ENCODE results near the gene NIFK. TPM values are rescaled to one million over a fixed set of nuclear protein-coding genes. Genes with fewer than 3 reads are reported as not detected.
"Not testable (repeated sequence)": the region's sequence is repeated elsewhere in the genome, so short reads cannot be mapped to it uniquely, and the experiment has no call there.

NIFK gene
- polyA plus RNA-seq, 6 donors from 2014 or later = 42.7 to 82.6 (median 67.2) TPM

- DNase-seq = peak; percentile 97
Measured at GRCh38 chr2:121755237-121756111, 18.8 kb upstream of the NIFK start, which contains the start of gene TSN. TSN (plus strand) TSS chr2:121755651; CDS start chr2:121755780, 129 bp downstream.

DNA sequence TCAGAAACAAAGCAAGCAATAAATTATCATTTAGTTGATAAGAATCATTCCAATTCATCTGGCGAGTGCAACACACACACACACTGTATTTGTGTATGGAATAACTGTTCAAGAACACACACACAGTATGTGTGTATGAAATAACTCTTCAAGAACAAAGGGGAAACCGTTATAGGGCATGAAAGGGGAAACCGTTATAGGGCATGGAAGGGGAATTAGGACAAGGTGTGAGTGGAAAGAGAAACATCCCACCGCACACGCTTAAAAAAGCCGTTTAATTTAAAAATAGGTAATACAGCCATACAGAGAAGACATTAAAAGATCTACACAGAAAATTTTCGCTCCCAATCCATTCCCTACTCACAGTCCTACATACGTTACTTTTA, 18.2 kb upstream of the NIFK start:
- H3K9me3 Mint-ChIP-seq = no peaks in the 10 kb centered on the region
- peak overlapping the region; percentile 58 to 94 (median 87) for H3K27ac Mint-ChIP-seq
- peak overlapping the region; percentile 88 to 98 (median 96) for H3K4me3 Mint-ChIP-seq
- H3K36me3 Mint-ChIP-seq = no peaks in the 10 kb centered on the region
- DNase-seq (no peak), ATAC-seq (ENCODE audit: low read depth in 2 of 2) (no peak)
- H3K27me3 Mint-ChIP-seq = no peaks in the 10 kb centered on the region
- peaks cover 24 to 41% (median 28%) of the 10 kb centered on the region in 3 donors for H3K4me1 Mint-ChIP-seq

More at GRCh38 chr2:121755237-121756111, 18.8 kb upstream of the NIFK start, which contains the start of gene TSN:
- Mint-ChIP-seq H3K36me3 (no peaks in the 10 kb centered on the region), H3K4me1 (peaks cover 24 to 44% (median 28%) of the 10 kb centered on the region in 3 donors), H3K27ac (peak within 1 kb of the TSS; percentile 83 to 96 (median 92)), H3K9me3 (no peaks in the 10 kb centered on the region), H3K4me3 (peak within 1 kb of the TSS; percentile 88 to 98 (median 96)), H3K27me3 (no peaks in the 10 kb centered on the region)
- peak; percentile 99 for ATAC-seq (ENCODE audit: low read depth in 2 of 2)

GRCh38 chr2:121748202-121748601, 11.5 kb upstream of the NIFK start:
- H3K27me3 Mint-ChIP-seq = peaks cover 0 to 15% (median 0%) of the 10 kb centered on the region in 3 donors
- no peaks in the 10 kb centered on the region for H3K9me3 Mint-ChIP-seq
- no peak for DNase-seq
- no peak overlapping the region for H3K4me3 Mint-ChIP-seq
- H3K27ac Mint-ChIP-seq = no peak overlapping the region
- no peak for ATAC-seq (ENCODE audit: low read depth in 2 of 2)
- no peaks in the 10 kb centered on the region for H3K36me3 Mint-ChIP-seq
- peaks cover 0 to 3% (median 0%) of the 10 kb centered on the region in 3 donors for H3K4me1 Mint-ChIP-seq

GRCh38 chr2:121746071-121746578, 9.4 kb upstream of the NIFK start:
- Mint-ChIP-seq H3K36me3 (no peaks in the 10 kb centered on the region), H3K4me1 (no peaks in the 10 kb centered on the region), H3K27ac (peak overlapping the region in 1 of 6 donors; percentile 16), H3K27me3 (peaks cover 0 to 15% (median 0%) of the 10 kb centered on the region in 3 donors), H3K4me3 (no peak overlapping the region), H3K9me3 (no peaks in the 10 kb centered on the region)
- no peak for DNase-seq
- no peak for ATAC-seq (ENCODE audit: low read depth in 2 of 2)

- peak overlapping the region in 1 of 6 donors; percentile 26 for H3K27ac Mint-ChIP-seq
- H3K4me3 Mint-ChIP-seq = peak overlapping the region in 1 of 8 donors; percentile 77
- peaks cover 0 to 14% (median 0%) of the 10 kb centered on the region in 3 donors for H3K27me3 Mint-ChIP-seq
- peaks cover 0 to 2% (median 0%) of the 10 kb centered on the region in 7 donors for H3K9me3 Mint-ChIP-seq
- no peak for DNase-seq
- peaks cover 11 to 17% (median 14%) of the 10 kb centered on the region in 3 donors for H3K4me1 Mint-ChIP-seq
- H3K36me3 Mint-ChIP-seq = no peaks in the 10 kb centered on the region
- no peak for ATAC-seq (ENCODE audit: low read depth in 2 of 2)
Measured at GRCh38 chr2:121741450-121741849, 4.8 kb upstream of the NIFK start.

DNA sequence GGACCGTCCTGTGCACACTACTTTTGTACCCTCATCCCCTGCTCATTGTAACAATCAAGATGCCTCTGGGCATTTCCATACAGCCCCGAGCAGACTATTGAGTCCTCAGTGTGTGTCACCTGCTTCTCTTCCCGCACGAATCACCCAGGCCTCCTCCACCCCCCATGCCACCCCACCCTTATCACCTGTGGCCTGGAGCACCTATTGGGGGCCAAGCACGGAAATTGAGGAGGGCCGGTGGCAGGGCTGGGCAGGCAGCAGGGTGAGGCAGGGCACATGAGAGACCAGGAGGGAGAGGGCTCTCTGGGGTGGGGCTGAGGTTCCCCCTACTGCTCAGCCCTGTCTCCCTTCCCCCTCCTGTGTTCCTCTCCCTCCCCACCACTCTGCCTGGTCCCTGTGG, 4.3 kb upstream of the NIFK start:
- peaks cover 14 to 22% (median 19%) of the 10 kb centered on the region in 3 donors for H3K4me1 Mint-ChIP-seq
- H3K27ac Mint-ChIP-seq = peak overlapping the region in 2 of 6 donors; percentile 26 to 47
- peaks cover 0 to 9% (median 0%) of the 10 kb centered on the region in 3 donors for H3K27me3 Mint-ChIP-seq
- peaks cover 0 to 2% (median 0%) of the 10 kb centered on the region in 7 donors for H3K9me3 Mint-ChIP-seq
- ATAC-seq (ENCODE audit: low read depth in 2 of 2) (no peak), DNase-seq (no peak)
- H3K4me3 Mint-ChIP-seq = peak overlapping the region in 1 of 8 donors; percentile 77
- H3K36me3 Mint-ChIP-seq = no peaks in the 10 kb centered on the region

- DNase-seq (no peak), ATAC-seq (ENCODE audit: low read depth in 2 of 2) (no peak)
- Mint-ChIP-seq H3K27me3 (no peaks in the 10 kb centered on the region), H3K9me3 (peaks cover 0 to 2% (median 0%) of the 10 kb centered on the region in 7 donors), H3K36me3 (peaks cover 6 to 9% of the 10 kb centered on the region in 2 donors), H3K27ac (peak overlapping the region; percentile 97 to 98 (median 98)), H3K4me1 (peaks cover 32 to 51% (median 45%) of the 10 kb centered on the region in 3 donors), H3K4me3 (peak overlapping the region; percentile 97 to 100 (median 98))
Measured at GRCh38 chr2:121736140-121736461, 574 bp downstream of the NIFK start.

- no peaks in the 10 kb centered on the region for H3K27me3 Mint-ChIP-seq
- peaks cover 32 to 51% (median 45%) of the 10 kb centered on the region in 3 donors for H3K4me1 Mint-ChIP-seq
- ATAC-seq (ENCODE audit: low read depth in 2 of 2) = no peak
- H3K27ac Mint-ChIP-seq = peak overlapping the region; percentile 97 to 98 (median 98)
- H3K36me3 Mint-ChIP-seq = peaks cover 6 to 14% of the 10 kb centered on the region in 2 donors
- peak overlapping the region; percentile 97 to 100 (median 98) for H3K4me3 Mint-ChIP-seq
- peaks cover 0 to 2% (median 0%) of the 10 kb centered on the region in 7 donors for H3K9me3 Mint-ChIP-seq
- DNase-seq = no peak
Measured at GRCh38 chr2:121735518-121736074, 1.1 kb downstream of the NIFK start.

DNA sequence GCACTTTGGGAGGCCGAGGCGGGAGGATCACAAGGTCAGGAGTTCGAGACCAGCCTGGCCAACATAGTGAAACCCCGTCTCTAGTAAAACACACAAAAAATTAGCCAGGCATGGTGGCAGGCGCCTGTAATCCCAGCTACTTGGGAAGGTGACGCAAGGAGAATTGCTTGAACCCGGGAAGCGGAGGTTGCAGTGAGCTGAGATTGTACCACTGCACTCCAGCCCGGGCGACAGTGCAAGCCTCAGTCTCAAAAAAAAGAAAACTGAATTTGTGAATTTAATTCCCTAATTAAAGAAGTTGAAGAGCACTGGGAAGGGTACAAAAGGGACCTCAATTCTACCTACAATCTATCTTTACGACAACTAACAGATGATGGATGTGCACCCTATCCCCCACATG, 2.1 kb downstream of the NIFK start:
- DNase-seq; H3K27ac Mint-ChIP-seq; ATAC-seq (ENCODE audit: low read depth in 2 of 2); H3K27me3 Mint-ChIP-seq; H3K9me3 Mint-ChIP-seq: not testable (repeated sequence)
- peaks cover 32 to 51% (median 45%) of the 10 kb centered on the region in 3 donors for H3K4me1 Mint-ChIP-seq
- H3K4me3 Mint-ChIP-seq = peak overlapping the region in 3 of 8 donors; percentile 47 to 100 (median 77)
- peaks cover 6 to 14% of the 10 kb centered on the region in 2 donors for H3K36me3 Mint-ChIP-seq

DNA sequence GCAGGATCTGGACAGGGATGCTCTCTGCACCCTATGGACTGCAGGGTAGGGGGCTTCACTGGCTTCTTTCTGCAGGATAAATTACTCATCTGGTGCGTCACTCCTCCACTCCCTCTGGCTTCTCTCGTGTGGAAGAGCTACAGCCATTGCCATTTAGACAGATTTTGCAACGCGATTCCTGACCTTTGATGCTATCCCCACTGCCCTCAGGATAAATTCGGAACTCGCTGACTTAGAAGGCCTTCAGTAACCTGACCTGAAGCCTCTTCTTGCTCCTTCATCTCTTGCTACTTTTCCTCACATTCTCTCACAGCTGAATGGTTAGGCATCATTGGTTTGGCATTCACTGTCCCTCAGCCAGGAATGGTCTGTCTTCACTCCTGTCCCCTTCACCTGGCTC, 5.3 kb downstream of the NIFK start:
- ATAC-seq (ENCODE audit: low read depth in 2 of 2) (no peak), DNase-seq (no peak)
- no peak overlapping the region for H3K4me3 Mint-ChIP-seq
- peaks cover 18 to 34% of the 10 kb centered on the region in 2 donors for H3K36me3 Mint-ChIP-seq
- H3K27ac Mint-ChIP-seq = peak overlapping the region in 1 of 6 donors; percentile 82
- peaks cover 20 to 33% (median 31%) of the 10 kb centered on the region in 3 donors for H3K4me1 Mint-ChIP-seq
- no peaks in the 10 kb centered on the region for H3K27me3 Mint-ChIP-seq
- no peaks in the 10 kb centered on the region for H3K9me3 Mint-ChIP-seq

GRCh38 chr2:121727950-121728349, 8.7 kb downstream of the NIFK start:
- Mint-ChIP-seq H3K4me3 (no peak overlapping the region), H3K36me3 (peaks cover 12 to 34% of the 10 kb centered on the region in 2 donors), H3K9me3 (no peaks in the 10 kb centered on the region), H3K27ac (no peak overlapping the region), H3K27me3 (no peaks in the 10 kb centered on the region), H3K4me1 (peaks cover 7 to 12% (median 12%) of the 10 kb centered on the region in 3 donors)
- DNase-seq = no peak
- ATAC-seq (ENCODE audit: low read depth in 2 of 2) = no peak

DNA sequence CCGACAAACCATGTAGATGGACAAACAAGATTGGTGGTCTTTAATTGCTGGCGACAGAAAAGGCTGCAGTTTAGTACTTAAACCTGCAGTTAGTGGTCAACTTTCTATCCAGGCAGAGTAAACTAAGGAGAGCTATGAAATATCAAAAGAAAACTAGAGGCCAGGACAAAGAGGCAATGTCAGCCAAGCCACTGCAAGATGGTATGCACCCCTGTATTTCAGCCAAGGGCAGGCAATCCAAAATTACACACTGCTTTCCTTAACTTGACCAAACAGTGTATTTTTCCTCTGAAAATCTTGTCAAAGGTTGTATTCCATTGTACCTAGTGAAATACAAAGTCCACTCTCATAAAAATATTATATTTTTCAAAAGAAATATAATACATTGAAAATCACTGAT, 9.3 kb downstream of the NIFK start:
- ATAC-seq (ENCODE audit: low read depth in 2 of 2) (no peak), DNase-seq (no peak)
- Mint-ChIP-seq H3K9me3 (no peaks in the 10 kb centered on the region), H3K4me3 (no peak overlapping the region), H3K4me1 (peaks cover 7 to 11% (median 9%) of the 10 kb centered on the region in 3 donors), H3K36me3 (peaks cover 12 to 34% of the 10 kb centered on the region in 2 donors), H3K27ac (peak overlapping the region in 2 of 6 donors; percentile 38 to 45), H3K27me3 (no peaks in the 10 kb centered on the region)

DNA sequence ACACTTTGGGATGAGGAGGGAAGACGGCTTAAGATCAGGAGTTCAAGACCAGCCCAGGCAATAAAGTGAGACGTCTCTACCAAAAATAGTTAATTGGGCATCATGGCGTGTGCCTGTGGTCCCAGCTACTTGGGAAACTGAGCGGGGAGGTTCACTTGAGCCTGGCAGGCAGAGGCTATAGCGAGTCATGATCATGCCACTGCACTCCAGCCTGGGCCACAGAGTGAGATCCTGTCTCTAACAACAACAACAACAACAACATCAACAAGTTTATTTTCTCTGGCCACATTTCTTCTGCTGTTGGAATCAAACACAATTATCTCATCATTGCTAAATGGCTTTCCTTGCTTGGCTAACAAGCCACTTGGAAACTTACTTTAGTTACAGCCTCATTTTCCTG, 13.4 kb downstream of the NIFK start:
- Mint-ChIP-seq H3K9me3 (no peaks in the 10 kb centered on the region), H3K27ac (peak overlapping the region in 2 of 6 donors; percentile 27 to 57), H3K27me3 (no peaks in the 10 kb centered on the region), H3K4me1 (peaks cover 4 to 8% (median 5%) of the 10 kb centered on the region in 3 donors), H3K36me3 (peaks cover 8 to 14% of the 10 kb centered on the region in 2 donors), H3K4me3 (no peak overlapping the region)
- DNase-seq (no peak), ATAC-seq (ENCODE audit: low read depth in 2 of 2) (no peak)

All from naive B cell (primary cell).